Muscle layer of colon (tissue), 2 donors: Measurements from ENCODE around the gene RCBTB2.
"Not testable (repeated sequence)": the region's sequence is repeated elsewhere in the genome, so short reads cannot be mapped to it uniquely, and the experiment has no call there.

Experiments used
- H3K27ac ChIP-seq: one replicate; pipeline ENCODE4 v1.7.0; 2013; ENCODE audit warnings: low read depth, mild to moderate bottlenecking, low read length, moderate library complexity
- H3K27me3 ChIP-seq, 2 donors: one replicate each; pipeline ENCODE4 v1.7.0; 2013; ENCODE audit warnings: low read length in 2 of 2, mild to moderate bottlenecking in 2 of 2; ENCODE audit not compliant: insufficient read depth in 2 of 2, control insufficient read depth in 1 of 2
- H3K36me3 ChIP-seq: one replicate; pipeline ENCODE4 v1.7.0; 2013; ENCODE audit warnings: mild to moderate bottlenecking, low read length; ENCODE audit not compliant: insufficient read depth
- H3K4me1 ChIP-seq: one replicate; pipeline ENCODE4 v1.7.0; 2013; ENCODE audit warnings: mild to moderate bottlenecking, low read length; ENCODE audit not compliant: insufficient read depth
- H3K4me3 ChIP-seq, 2 donors: one replicate each; pipeline ENCODE4 v1.7.0; 2013; ENCODE audit warnings: low read length in 2 of 2, low read depth in 1 of 2, mild to moderate bottlenecking in 1 of 2, moderate library complexity in 1 of 2
- H3K9ac ChIP-seq: one replicate; pipeline ENCODE4 v1.7.0; 2013; ENCODE audit warnings: low read length
- H3K9me3 ChIP-seq: one replicate; pipeline ENCODE4 v1.7.0; 2013; ENCODE audit warnings: mild to moderate bottlenecking, low read length
- donor health status: abdominal sarcoma.
- donor health status: Adenocarcinoma of cecum.

The RCBTB2 gene

DNA sequence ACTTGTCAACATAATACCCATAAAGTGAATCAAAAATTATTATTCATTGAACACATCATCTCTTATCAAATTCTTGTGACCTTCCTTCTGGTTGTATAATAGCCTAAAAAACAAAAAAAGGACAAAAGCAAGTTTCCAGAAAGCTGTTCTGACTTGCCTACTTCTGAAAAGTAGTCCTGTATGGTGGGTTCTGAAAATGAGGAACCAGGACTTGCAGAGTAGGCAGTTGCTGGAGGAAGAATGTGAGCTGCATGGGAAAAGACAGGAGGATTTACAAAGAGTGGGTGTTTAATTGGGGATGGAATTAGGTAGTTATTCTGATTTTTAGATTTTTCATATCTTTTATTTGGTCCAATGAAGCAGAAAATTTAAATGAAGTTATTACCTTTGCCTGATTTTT is 56.7 kb downstream of the RCBTB2 start:
- peaks cover 4% of the 10 kb centered on the region for H3K36me3 ChIP-seq
- H3K27ac ChIP-seq, result no peak overlapping the region

DNA sequence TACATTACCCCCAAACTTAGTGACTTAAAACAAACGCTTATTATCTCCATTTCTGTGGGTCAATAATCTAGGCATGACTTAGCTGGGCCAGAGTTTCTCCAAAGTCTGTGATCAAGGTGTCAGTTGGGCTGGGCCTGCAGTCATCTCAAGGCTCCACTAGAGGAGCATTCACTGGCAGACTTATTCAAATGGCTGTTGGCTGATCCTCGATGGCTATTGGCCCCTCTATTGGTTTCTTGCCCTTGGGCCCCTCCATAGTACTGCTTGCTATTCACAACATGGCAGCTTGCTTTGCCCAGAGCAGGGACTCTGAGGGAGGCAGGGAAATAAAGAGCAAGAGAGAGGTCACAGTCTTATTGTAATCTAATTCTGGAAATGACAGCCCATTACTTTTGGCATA is 57.6 kb downstream of the RCBTB2 start:
- H3K36me3 ChIP-seq, result peaks cover 4% of the 10 kb centered on the region
- H3K4me3 ChIP-seq, result no peak overlapping the region
- H3K9me3 ChIP-seq, result no peaks in the 10 kb centered on the region
- no peak overlapping the region for H3K27ac ChIP-seq
- no peaks in the 10 kb centered on the region for H3K4me1 ChIP-seq
- no peaks in the 10 kb centered on the region for H3K27me3 ChIP-seq
- H3K9ac ChIP-seq, result no peak overlapping the region

More for the DNA sequence above, 56.7 kb downstream of the RCBTB2 start:
- no peaks in the 10 kb centered on the region for H3K27me3 ChIP-seq
- no peaks in the 10 kb centered on the region for H3K4me1 ChIP-seq
- H3K9ac ChIP-seq, result no peak overlapping the region
- no peak overlapping the region for H3K4me3 ChIP-seq
- H3K9me3 ChIP-seq, result no peaks in the 10 kb centered on the region

DNA sequence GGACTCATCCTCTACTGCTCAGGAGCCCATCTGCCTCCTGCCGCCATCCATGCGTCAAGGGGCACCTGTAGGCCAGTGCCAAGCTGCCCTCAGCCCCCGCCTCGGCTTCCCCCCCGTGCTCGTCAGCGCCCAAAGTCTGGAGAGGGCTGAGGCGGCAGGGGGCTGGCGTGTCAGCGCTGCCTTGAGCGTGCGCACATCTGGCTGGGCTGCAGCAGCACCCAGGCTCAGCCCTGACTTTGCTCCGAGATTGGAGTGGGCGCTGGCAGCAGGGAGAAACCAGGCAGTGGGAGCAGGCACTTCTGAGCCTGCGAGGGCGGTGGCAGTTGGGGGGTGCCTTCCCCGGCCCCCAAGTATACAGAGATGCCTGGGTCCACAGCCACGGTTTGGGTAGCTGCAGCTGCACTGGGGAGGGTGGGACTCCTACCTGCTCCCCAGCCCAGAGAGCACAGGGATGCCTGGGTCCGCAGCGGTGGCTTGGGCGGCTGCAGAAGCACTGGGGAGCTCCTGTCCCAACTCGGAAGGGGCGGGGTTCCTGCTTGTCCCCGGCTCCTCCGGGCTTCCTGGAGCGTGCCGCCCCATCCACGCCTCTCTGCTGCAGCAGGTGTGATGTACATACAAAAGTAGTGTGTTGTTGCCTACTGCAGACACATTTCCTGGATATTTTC is 75.2 kb downstream of the RCBTB2 start:
- Histone ChIP-seq H3K27ac (no peak overlapping the region), H3K27me3 (no peaks in the 10 kb centered on the region), H3K4me3 (no peak overlapping the region), H3K36me3 (peaks cover 19% of the 10 kb centered on the region), H3K4me1 (no peaks in the 10 kb centered on the region), H3K9ac (no peak overlapping the region), H3K9me3 (no peaks in the 10 kb centered on the region)

DNA sequence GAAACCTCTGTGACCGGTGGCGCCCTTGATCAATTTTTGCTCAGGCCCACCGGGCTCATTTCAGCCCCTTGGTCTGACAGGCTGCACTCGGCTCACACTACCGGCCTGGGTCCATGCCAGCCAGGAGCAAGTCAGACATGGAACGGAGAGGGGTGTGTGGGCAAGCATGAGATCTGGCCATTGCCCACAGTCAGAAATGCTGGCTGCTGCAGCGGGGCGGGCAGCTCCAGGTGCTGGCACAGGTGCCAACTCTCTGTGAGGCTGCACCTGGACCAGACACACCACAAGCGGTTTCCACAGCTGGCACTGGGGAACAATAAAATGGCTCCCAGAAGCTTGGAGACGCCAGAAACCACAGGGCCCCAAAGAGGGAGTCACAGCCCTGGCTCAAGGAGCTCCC is 76.3 kb downstream of the RCBTB2 start:
- no peak overlapping the region for H3K27ac ChIP-seq
- H3K36me3 ChIP-seq, result peaks cover 19% of the 10 kb centered on the region
- H3K4me3 ChIP-seq, result no peak overlapping the region
- H3K9me3 ChIP-seq, result no peaks in the 10 kb centered on the region
- no peak overlapping the region for H3K9ac ChIP-seq
- H3K27me3 ChIP-seq, result no peaks in the 10 kb centered on the region
- no peaks in the 10 kb centered on the region for H3K4me1 ChIP-seq

DNA sequence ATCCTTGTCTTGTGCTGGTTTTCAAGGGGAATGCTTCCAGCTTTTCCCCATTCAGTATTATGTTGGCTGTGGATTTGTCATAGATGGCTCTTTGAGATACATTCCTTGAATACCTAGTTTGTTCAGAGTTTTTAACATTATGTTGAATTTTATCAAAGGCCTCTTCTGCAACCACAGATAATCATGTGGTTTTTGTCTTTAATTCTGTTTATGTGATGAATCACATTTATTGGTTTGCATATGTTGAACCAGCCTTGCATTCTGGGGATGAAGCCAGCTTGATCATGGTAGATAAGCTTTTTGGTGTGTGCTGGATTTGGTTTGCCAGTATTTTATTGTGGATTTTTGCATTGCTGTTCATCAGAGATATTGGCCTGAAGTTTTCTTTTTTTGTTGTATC is 81.7 kb downstream of the RCBTB2 start:
- not testable (repeated sequence) for H3K27me3 ChIP-seq, H3K4me3 ChIP-seq, H3K4me1 ChIP-seq

DNA sequence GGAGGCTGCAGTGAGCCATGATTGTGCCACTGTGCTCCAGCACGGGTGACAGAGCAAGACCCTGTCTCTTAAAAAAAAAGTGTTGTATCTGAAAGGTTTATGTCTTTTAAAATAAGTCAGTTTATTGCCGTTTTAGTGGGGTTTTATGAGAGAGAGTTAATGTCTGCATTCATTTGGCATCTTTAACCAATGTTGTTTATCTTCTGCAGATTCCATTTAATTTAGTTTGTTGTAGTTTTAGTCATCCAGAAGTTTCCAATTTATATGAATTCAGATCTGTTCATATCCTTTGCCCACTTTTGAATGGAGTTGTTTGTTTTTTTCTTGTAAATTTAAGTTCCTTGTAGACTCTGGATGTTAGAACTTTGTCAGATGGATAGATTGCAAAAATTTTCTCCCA is 83.2 kb downstream of the RCBTB2 start:
- Histone ChIP-seq H3K36me3 (no peaks in the 10 kb centered on the region), H3K27ac (no peak overlapping the region), H3K4me3 (no peak overlapping the region), H3K4me1 (no peaks in the 10 kb centered on the region), H3K9me3 (no peaks in the 10 kb centered on the region), H3K27me3 (no peaks in the 10 kb centered on the region), H3K9ac (no peak overlapping the region)

More for the DNA sequence above, 81.7 kb downstream of the RCBTB2 start:
- not testable (repeated sequence) for H3K9me3 ChIP-seq, H3K27ac ChIP-seq, H3K36me3 ChIP-seq, H3K9ac ChIP-seq

DNA sequence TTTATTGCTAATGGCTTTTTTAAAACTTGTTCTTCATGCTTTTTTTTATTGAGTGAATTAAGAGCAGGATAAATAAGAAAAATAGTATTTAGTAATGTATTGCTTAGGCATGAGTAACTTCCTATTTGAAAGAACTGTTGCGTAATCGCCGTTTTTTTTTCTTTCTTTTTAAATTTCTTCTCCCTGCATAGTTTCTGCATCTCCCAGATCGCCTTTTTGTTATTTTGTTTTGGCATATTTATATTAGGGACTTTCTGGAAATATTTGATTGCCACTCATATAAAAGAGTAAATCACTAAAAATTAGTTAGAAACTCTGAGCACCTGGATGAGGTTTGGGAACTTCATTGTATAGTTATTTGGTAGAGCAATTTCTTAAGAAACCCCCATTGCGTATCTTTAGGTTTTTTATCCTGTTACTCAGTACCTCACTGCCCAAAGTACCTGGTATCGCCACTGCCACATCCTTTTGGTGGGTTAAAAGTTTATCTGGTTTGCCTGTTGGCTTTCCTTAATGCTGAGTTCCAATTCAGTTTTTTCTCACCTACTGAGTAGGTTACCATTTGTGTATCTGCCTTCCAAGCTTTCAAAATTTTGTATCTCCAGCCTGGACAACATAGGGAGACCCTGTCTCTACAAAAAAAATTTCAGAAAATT is 83.8 kb downstream of the RCBTB2 start:
- no peaks in the 10 kb centered on the region for H3K36me3 ChIP-seq
- no peaks in the 10 kb centered on the region for H3K27me3 ChIP-seq
- H3K9ac ChIP-seq, result no peak overlapping the region
- H3K9me3 ChIP-seq, result no peaks in the 10 kb centered on the region
- H3K27ac ChIP-seq, result no peak overlapping the region
- H3K4me3 ChIP-seq, result no peak overlapping the region
- no peaks in the 10 kb centered on the region for H3K4me1 ChIP-seq

DNA sequence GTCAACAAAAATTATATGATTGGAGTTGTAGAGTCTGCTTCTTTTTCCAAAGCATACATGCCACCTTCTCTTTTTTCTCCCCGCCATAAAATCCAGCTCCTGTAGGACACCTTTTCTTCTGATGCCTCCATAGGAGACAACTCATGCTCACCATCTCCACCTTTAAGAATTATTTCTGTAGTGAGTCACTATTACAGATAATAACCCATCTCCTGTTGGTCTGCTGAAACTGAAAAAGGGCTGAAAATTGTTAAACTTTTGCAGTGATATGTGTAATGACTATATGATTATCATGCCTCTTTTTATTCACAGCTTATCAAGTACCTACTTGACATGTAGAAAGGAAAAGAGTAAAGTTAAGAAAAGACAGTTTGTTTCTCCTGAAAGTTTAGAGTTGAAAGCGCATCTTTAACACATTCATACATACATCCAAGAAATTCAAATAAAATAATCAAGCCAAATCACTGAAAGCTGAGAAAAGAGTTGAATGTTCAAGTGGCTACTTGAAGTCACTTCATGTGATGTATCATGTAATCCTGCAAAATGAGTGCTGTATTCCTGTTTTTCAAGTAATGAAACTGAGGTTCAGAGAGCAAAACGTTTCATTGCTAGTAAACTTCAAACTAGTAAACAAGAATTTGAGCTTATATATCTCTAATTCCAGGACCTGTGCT is 84.5 kb downstream of the RCBTB2 start:
- H3K36me3 ChIP-seq, result no peaks in the 10 kb centered on the region

DNA sequence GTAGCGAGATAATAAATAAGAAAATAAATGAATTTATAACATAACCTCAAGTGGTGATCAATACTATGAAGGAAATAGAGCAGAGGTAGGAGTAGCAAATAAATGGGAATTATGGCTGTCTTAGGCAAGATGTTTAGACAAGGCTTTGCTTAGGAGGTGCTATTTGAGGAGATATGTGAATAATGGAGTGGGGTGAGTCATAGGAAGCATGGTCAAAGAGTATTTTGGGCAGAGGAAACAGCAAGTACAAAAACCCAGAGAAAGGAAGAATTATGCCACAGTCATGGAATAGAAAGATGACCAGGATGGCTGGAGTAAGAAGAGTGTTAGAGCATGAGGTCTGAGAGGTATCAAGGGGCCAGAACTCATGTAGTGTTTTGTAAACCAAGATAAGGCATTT is 86.4 kb downstream of the RCBTB2 start:
- Histone ChIP-seq H3K9ac (no peak overlapping the region), H3K4me3 (no peak overlapping the region), H3K36me3 (no peaks in the 10 kb centered on the region), H3K27ac (no peak overlapping the region), H3K9me3 (no peaks in the 10 kb centered on the region), H3K4me1 (no peaks in the 10 kb centered on the region), H3K27me3 (no peaks in the 10 kb centered on the region)

More for the DNA sequence above, 84.5 kb downstream of the RCBTB2 start:
- H3K9ac ChIP-seq, result no peak overlapping the region
- no peak overlapping the region for H3K4me3 ChIP-seq
- no peaks in the 10 kb centered on the region for H3K4me1 ChIP-seq
- no peak overlapping the region for H3K27ac ChIP-seq
- H3K9me3 ChIP-seq, result no peaks in the 10 kb centered on the region
- H3K27me3 ChIP-seq, result no peaks in the 10 kb centered on the region

DNA sequence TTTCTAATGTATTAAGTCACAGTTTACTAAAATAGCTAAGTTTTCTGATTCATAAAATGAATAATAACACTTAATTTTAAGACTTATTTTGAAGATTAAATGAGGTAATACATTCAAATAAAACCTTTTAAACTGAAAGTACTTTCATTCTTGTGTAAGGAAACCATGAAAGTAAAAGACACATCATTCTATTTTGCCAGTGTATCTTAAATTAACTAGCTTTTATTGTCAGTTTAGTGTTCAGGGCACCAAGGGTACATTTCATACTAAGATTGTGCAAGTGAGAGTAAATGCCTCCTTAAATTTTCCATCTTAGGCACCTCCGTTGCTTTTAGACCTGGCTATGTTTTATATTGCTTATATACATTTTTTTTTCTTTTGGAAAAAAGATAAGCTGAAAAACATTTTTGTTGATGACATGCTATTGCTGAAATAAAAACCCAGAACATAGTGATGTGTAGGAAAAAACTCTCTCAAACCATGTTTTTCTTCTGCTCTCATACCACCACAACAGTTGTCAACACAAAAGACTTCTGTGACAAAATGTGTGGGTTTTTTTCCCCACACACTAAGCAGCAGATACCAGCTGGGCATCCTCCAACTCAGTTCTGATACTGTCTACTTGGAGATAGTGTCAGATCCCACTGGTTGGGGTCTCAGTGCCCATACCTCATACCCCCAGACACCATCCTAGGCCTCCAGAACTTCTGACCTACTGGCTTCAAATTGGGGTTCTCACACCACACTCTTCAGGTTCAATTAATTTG is 89.3 kb downstream of the RCBTB2 start:
- Histone ChIP-seq H3K9ac (no peak overlapping the region), H3K27me3 (no peaks in the 10 kb centered on the region), H3K4me1 (no peaks in the 10 kb centered on the region), H3K4me3 (no peak overlapping the region), H3K36me3 (no peaks in the 10 kb centered on the region), H3K27ac (no peak overlapping the region), H3K9me3 (no peaks in the 10 kb centered on the region)
